Right lobe of liver (tissue), 6 donors: ENCODE results near the gene PIAS1. TPM values are rescaled to one million over a fixed set of nuclear protein-coding genes. Genes with fewer than 3 reads are reported as not detected.
A peak's percentile ranks its signal among the peaks of the same experiment; 100 is the strongest.

Experiments used
- ATAC-seq, 4 donors: fragments of 200-7000 bp; cut with Tn5 transposase; one replicate each; pipeline ENCODE4 v1.9.1; 2020; ENCODE audit warnings: mild to moderate bottlenecking in 4 of 4, moderate library complexity in 4 of 4
- DNase-seq, 3 donors: peaks; one replicate each; pipeline ENCODE4 v3.0.0-alpha.2; 2020
- H3K27ac ChIP-seq, 3 donors: fragments of 200-600 bp; one replicate each; pipeline ENCODE4 v1.8.0; 2022
- H3K27me3 ChIP-seq, 2 donors: fragments of 200-600 bp; one replicate each; pipeline ENCODE4 v1.8.0; 2022
- H3K36me3 ChIP-seq, 4 donors: fragments of 200-600 bp; sonication (generic) in 1 of 4; one replicate each; pipeline versions ENCODE4 v1.5.1 to v1.8.0; 2017 to 2022; ENCODE audit warnings: control low read depth in 1 of 4
- H3K4me1 ChIP-seq, 4 donors: fragments of 200-600 bp; sonication (generic) in 1 of 4; one replicate each; pipeline versions ENCODE4 v1.5.1 to v1.8.0; 2017 to 2022; ENCODE audit warnings: control low read depth in 1 of 4
- H3K4me3 ChIP-seq, 3 donors: fragments of 200-600 bp; one replicate each; pipeline ENCODE4 v1.8.0; 2022
- H3K9me3 ChIP-seq, 4 donors: fragments of 200-600 bp; sonication (generic) in 1 of 4; one replicate each; pipeline versions ENCODE4 v1.5.1 to v1.8.0; 2017 to 2022; ENCODE audit warnings: control low read depth in 1 of 4
- POLR2A ChIP-seq: fragments of 450-650 bp; IDR thresholded peaks from one replicate; pipeline ENCODE4 v1.6.1; 2017; ENCODE audit warnings: antibody characterized with exemption, mild to moderate bottlenecking
- WGBS: methylation state at CpG from one replicate; pipeline ENCODE4 v1.1.6; 2018; ENCODE audit warnings: low coverage, low lambda C conversion rate; ENCODE audit not compliant: insufficient coverage; ENCODE audit errors: missing lambda C conversion rate; 5-methylcytosine and 5-hydroxymethylcytosine counted together
- intact Hi-C, 2 donors: fragments of 100-400 bp; cut with DNase I; formaldehyde crosslinking; loops; one replicate each; pipeline versions ENCODE4 v1.11.2 to v1.14.1; 2022
- total RNA-seq, 6 experiments: library from RNA; depleted of rRNA in 2 of 6; stranded (reverse); fragments of >200 nt in 2 of 6; fragmentation: NEBNext Ultra II Directional in 3 of 6; extraction: Animal tissue kit (Norgen Biotek cat#: 25700) in 3 of 6; gene quantifications; one replicate each; pipeline versions ENCODE4 v1.1.0 to v1.2.4, GENCODE V29; 2016 to 2023
- TF ChIP-seq, protein P1 (sequence below), 4 donors: fragments of 200-600 bp in 3 of 4; fragments of 450-650 bp in 1 of 4; IDR thresholded peaks; one replicate each; pipeline versions ENCODE4 v1.5.1 to v1.8.0; 2016 to 2022; ENCODE audit warnings: antibody characterized with exemption in 4 of 4, mild to moderate bottlenecking in 2 of 4
- donor health status: DM: no; HTN: yes; CAD: no.
- donor health status: DM: no; HTN: no; CAD: no.
- donor health status: DM: no; HTN: no; CAD: no.
- donor health status: DM: no; HTN: yes; CAD: no.
- donor health status: DM: no; HTN: yes; CAD: no.

The PIAS1 gene
- total RNA-seq, 6 experiments from 2014 or later, result 8.1 to 17.3 (median 13.1) TPM

DNA sequence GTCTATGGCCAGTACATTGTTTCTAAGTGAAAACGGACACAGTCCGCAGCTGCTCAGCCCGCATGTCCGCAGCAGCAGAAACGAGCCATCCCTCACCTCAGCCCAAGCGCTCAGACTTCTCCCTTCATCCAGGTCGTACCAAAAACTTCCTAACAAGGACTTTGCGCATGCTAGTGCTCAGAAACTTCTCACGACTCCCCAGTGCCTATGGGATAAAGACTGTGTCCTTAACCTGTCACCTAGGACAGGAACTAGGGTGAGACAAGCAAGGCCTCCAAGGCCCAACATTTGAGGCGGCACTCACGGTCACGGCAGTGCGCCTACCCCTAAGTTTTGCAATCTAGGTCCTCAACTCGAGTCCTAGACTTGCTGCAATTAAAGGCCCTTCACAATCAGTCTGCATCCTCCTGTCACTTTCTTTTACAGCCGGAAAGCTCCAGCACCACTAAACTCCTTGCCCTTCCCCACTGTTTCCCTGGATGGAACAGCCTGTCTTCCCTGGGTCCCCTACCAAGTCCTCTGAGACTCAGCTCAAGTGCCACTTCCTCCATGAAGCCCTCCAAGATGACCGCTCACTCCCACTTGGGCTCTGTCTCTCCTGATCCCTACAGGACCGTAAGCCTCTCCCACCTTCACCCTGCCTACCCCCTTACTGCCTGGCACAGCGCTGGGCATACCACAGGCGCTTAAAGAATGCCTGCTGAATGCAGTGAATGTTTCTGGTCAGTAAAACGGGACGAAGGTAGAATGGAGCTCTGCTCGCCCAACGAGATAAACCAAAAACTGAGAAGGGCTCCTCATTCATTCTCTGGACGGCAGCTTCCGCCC is 174.2 kb downstream of the PIAS1 start:
- Histone ChIP-seq H3K4me3 (peak overlapping the region; percentile 67 to 94 (median 89)), H3K9me3 (no peaks in the 10 kb centered on the region), H3K4me1 (peaks cover 0 to 40% (median 9%) of the 10 kb centered on the region in 4 donors), H3K27ac (peak overlapping the region in 1 of 3 donors; percentile 85), H3K36me3 (no peaks in the 10 kb centered on the region), H3K27me3 (no peaks in the 10 kb centered on the region)
- ATAC-seq, result no peak
- TF ChIP-seq, protein P1, sequence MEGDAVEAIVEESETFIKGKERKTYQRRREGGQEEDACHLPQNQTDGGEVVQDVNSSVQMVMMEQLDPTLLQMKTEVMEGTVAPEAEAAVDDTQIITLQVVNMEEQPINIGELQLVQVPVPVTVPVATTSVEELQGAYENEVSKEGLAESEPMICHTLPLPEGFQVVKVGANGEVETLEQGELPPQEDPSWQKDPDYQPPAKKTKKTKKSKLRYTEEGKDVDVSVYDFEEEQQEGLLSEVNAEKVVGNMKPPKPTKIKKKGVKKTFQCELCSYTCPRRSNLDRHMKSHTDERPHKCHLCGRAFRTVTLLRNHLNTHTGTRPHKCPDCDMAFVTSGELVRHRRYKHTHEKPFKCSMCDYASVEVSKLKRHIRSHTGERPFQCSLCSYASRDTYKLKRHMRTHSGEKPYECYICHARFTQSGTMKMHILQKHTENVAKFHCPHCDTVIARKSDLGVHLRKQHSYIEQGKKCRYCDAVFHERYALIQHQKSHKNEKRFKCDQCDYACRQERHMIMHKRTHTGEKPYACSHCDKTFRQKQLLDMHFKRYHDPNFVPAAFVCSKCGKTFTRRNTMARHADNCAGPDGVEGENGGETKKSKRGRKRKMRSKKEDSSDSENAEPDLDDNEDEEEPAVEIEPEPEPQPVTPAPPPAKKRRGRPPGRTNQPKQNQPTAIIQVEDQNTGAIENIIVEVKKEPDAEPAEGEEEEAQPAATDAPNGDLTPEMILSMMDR (IDR thresholded peaks at IDR 0.05), result no peak
- TF ChIP-seq POLR2A, result no peak
- intact Hi-C loops, result no loop called here
- peak in 1 of 3 donors; percentile 32 for DNase-seq
- WGBS, result 24% methylated on average over 22 of the region's 25 CpGs

DNA sequence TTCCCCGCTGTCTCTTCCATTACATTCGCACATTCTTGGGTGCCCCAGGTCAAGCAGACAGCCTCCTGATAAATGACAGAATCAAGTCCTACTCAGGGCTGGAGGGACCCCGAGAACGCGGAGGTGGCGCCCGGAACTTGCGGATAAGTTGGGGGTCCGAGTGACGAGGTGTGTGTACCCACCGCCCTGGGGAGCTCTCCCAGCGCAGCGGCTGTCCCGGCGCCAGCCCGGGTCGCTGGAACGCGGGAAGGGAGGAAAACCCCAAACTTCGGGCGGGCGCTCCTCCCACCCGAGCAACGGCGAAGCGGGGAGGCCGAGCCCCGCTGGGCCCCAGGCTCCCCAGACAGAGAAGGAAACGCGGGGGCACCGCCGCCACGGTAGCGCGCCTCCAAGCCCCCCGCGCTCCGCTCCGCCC is 174.9 kb downstream of the PIAS1 start:
- H3K27me3 ChIP-seq, result no peaks in the 10 kb centered on the region
- TF ChIP-seq POLR2A, result no peak
- TF ChIP-seq, protein P1 (IDR thresholded peaks at IDR 0.05), result no peak
- peak overlapping the region; percentile 68 to 85 (median 82) for H3K27ac ChIP-seq
- H3K4me3 ChIP-seq, result peak overlapping the region; percentile 67 to 94 (median 89)
- peaks cover 0 to 34% (median 9%) of the 10 kb centered on the region in 4 donors for H3K4me1 ChIP-seq
- intact Hi-C loops, result no loop called here
- H3K36me3 ChIP-seq, result no peaks in the 10 kb centered on the region
- no peaks in the 10 kb centered on the region for H3K9me3 ChIP-seq
- 0% methylated on average over 2 of the region's 39 CpGs for WGBS
- ATAC-seq (no peak), DNase-seq (peak in 1 of 3 donors; percentile 68)

DNA sequence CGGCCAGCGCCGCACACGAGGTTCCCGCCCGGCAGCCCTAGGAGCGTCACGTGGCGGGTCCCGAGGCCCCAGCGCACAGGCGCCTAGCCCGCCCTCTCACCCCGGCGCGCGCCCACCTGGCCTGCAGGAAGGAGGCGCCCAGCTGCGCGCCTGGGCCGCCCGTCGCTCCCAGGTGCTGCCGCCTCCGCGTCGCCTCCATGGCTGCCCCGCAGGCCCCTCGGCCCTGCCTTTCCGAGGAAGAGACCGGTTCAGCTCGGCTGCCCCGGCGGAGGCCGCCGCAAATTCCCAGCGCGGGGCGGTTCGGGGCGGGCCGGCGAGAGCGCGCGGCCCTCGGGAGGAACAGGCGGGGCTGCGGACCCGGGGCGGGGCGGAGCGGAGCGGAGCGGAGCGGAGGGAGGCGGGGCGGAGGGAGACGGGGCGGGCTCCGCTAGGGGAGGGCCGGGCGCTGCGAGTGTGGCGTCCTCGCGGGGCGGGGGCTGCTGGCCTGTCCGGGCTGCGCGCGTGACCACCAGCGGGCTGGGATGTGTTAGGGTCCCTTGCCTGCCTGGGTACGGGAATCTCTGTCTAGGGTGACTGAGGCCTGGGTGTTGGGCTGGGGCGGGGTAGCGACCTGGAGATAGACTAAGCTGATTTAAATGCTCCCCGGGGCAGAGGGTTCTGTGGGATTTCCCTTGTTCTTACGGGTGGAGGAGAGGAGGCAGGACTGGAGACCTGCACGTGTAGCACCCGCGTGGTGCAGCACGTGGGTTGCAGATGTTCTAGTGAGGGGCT is 175.5 kb downstream of the PIAS1 start, which contains the start of gene CLN6:
CLN6 (minus strand) TSS at position 343 of the 771 bp plus-strand sequence; CDS start at position 199, 144 bp downstream.
- 1% methylated on average over 9 of the region's 82 CpGs for WGBS
- TF ChIP-seq, protein P1 (IDR thresholded peaks at IDR 0.05), result no peak
- TF ChIP-seq POLR2A, result peak; percentile 63
- intact Hi-C loops, result no loop called here
- H3K27me3 ChIP-seq, result no peaks in the 10 kb centered on the region
- ATAC-seq (peak; percentile 87 to 95 (median 92)), DNase-seq (peak; percentile 87 to 89 (median 89))
- no peaks in the 10 kb centered on the region for H3K36me3 ChIP-seq
- H3K4me3 ChIP-seq, result peak within 1 kb of the TSS; percentile 67 to 94 (median 89)
- H3K9me3 ChIP-seq, result no peaks in the 10 kb centered on the region
- peaks cover 0 to 30% (median 9%) of the 10 kb centered on the region in 4 donors for H3K4me1 ChIP-seq
- peak within 1 kb of the TSS; percentile 68 to 85 (median 82) for H3K27ac ChIP-seq

DNA sequence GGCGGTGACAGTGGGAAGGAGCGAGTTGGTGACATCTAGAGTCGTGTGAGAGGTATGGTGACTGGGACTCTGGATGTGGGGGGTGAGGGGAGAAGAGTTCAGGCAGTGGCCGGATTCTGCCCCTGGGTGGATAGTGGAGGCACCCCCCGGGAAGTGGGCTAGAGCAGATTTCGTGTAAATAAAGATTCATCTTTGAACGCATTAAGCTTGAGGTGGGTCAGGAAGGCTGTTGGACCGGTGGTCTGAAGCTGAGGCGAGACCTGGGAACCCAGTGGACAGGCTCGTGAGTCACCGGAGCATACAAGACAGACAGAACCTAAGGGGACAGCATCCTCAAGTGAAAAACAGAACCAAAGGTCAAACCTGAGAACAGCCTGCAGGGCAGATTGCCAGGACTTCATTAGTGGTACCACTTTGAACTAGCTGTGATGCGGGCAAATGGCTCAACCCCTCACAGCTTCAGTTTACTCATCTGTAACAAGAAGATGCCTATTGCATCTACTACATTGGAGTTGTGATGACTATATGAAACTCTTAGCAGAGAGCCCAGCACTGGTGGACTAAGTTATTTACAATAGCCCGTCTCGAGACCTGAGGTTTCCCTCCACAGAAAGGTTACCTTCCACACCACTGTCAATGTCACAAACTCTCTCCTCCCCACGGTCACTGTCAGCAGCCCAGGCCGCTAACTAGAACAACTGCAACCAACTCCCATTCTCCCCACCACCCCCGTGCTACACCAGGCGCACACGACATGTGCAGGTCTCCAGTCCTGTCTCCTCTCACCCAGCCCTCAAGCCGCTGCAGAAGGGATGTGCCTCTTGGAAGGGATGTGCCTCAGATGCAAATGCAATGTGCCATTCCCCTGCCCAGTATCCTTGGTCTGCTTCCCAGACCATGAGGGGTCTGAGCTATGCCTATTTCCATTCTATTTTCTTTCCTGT is 176.3 kb downstream of the PIAS1 start:
- Histone ChIP-seq H3K36me3 (no peaks in the 10 kb centered on the region), H3K4me1 (peaks cover 0 to 25% (median 9%) of the 10 kb centered on the region in 4 donors), H3K27ac (peak overlapping the region; percentile 65 to 85 (median 68)), H3K27me3 (no peaks in the 10 kb centered on the region), H3K4me3 (peak overlapping the region; percentile 67 to 94 (median 89)), H3K9me3 (no peaks in the 10 kb centered on the region)
- WGBS, result 27% methylated on average over 9 of the region's 20 CpGs
- intact Hi-C loops, result no loop called here
- DNase-seq, result no peak
- TF ChIP-seq POLR2A, result no peak
- TF ChIP-seq, protein P1 (IDR thresholded peaks at IDR 0.05), result peak in 1 of 4 donors; percentile 3
- no peak for ATAC-seq
